GM23338 (cell line): ENCODE data around the gene LCN6.
"Not testable (repeated sequence)": the region's sequence is repeated elsewhere in the genome, so short reads cannot be mapped to it uniquely, and the experiment has no call there.

Source experiments
- CREB1 ChIP-seq: fragments of 250-450 bp; sonication (Bioruptor Pico); IDR thresholded peaks from 2 replicates; pipeline ENCODE4 v1.5.0; 2020; ENCODE audit warnings: low read depth, mild to moderate bottlenecking, moderate library complexity
- CTCF ChIP-seq, 2 experiments: fragments of 200-600 bp in 1 of 2; sonication (generic) in 1 of 2; conservative IDR thresholded peaks; 2 replicates each; pipeline versions ENCODE4 v1.5.1 to v1.6.1; 2016 to 2017; ENCODE audit warnings: antibody characterized with exemption in 2 of 2, low read depth in 2 of 2, mild to moderate bottlenecking in 2 of 2, moderate library complexity in 1 of 2
- ETS1 ChIP-seq: IDR thresholded peaks from 2 replicates; pipeline ENCODE4 v1.6.1; 2016; ENCODE audit warnings: antibody characterized with exemption
- EZH2 ChIP-seq: fragments of 200-600 bp; sonication (generic); IDR thresholded peaks from one replicate; pipeline ENCODE4 v1.8.0; 2017; ENCODE audit warnings: antibody characterized with exemption, mild to moderate bottlenecking, low read depth; ENCODE audit not compliant: unreplicated experiment
- EZH2phosphoT487 ChIP-seq: fragments of 200-600 bp; sonication (generic); IDR thresholded peaks from one replicate; pipeline ENCODE4 v1.8.1; 2018; ENCODE audit warnings: antibody characterized with exemption; ENCODE audit not compliant: unreplicated experiment
- JUNB ChIP-seq: IDR thresholded peaks from one replicate; pipeline ENCODE4 v1.6.1; 2016; ENCODE audit warnings: antibody characterized with exemption; ENCODE audit not compliant: unreplicated experiment
- NANOG ChIP-seq: IDR thresholded peaks from 2 replicates; pipeline ENCODE4 v1.6.1; 2016; ENCODE audit warnings: antibody characterized with exemption, borderline replicate concordance
- POLR2AphosphoS5 ChIP-seq: IDR thresholded peaks from 2 replicates; pipeline ENCODE4 v1.6.1; 2016; ENCODE audit warnings: antibody characterized with exemption, low read depth
- REST ChIP-seq: IDR thresholded peaks from one replicate; pipeline ENCODE4 v1.6.1; 2018; ENCODE audit warnings: antibody characterized with exemption; ENCODE audit not compliant: unreplicated experiment
- ZNF114 ChIP-seq: fragments of 250-450 bp; sonication (Bioruptor Pico); IDR thresholded peaks from 2 replicates; pipeline ENCODE4 v1.5.0; 2020; ENCODE audit warnings: mild to moderate bottlenecking, moderate library complexity
- ZNF331 ChIP-seq: fragments of 250-450 bp; sonication (Bioruptor Pico); IDR thresholded peaks from 2 replicates; pipeline ENCODE4 v1.5.0; 2020; ENCODE audit warnings: low read depth, mild to moderate bottlenecking, moderate library complexity

GRCh38 chr9:136788644-136789522 is 40.6 kb upstream of the LCN6 start:
- TF ChIP-seq EZH2; CTCF (conservative IDR thresholded peaks at IDR 0.05; ENCODE audit: low read depth in 2 of 2); POLR2AphosphoS5; CREB1 (CRISPR knock-in tag); REST; EZH2phosphoT487; JUNB; ZNF114 (CRISPR knock-in tag); NANOG; ETS1; ZNF331 (CRISPR knock-in tag): not testable (repeated sequence)
